Stomach smooth muscle (tissue), 2 donors: ENCODE measurements around the gene MC1R.

Experiments used
- H3K27ac ChIP-seq: one replicate; pipeline ENCODE4 v1.7.0; 2013; ENCODE audit warnings: mild to moderate bottlenecking, low read length, inconsistent platforms
- H3K27me3 ChIP-seq, 2 donors: one replicate each; pipeline ENCODE4 v1.7.0; 2013; ENCODE audit warnings: low read length in 2 of 2; ENCODE audit not compliant: insufficient read depth in 2 of 2, control insufficient read depth in 1 of 2
- H3K36me3 ChIP-seq, 2 donors: one replicate each; pipeline ENCODE4 v1.7.0; 2013; ENCODE audit warnings: low read length in 2 of 2; ENCODE audit not compliant: control insufficient read depth in 2 of 2, insufficient read depth in 2 of 2
- H3K4me1 ChIP-seq: one replicate; pipeline ENCODE4 v1.7.0; 2013; ENCODE audit warnings: low read length; ENCODE audit not compliant: control insufficient read depth, insufficient read depth
- H3K4me3 ChIP-seq, 2 donors: one replicate each; pipeline ENCODE4 v1.7.0; 2013; ENCODE audit warnings: low read length in 2 of 2
- H3K9ac ChIP-seq, 2 donors: one replicate each; pipeline ENCODE4 v1.7.0; 2013; ENCODE audit warnings: low read length in 2 of 2, mild to moderate bottlenecking in 1 of 2
- H3K9me3 ChIP-seq, 2 donors: one replicate each; pipeline ENCODE4 v1.7.0; 2013; ENCODE audit warnings: low read length in 2 of 2; ENCODE audit not compliant: control insufficient read depth in 2 of 2
- donor health status: healthy.
- donor health status: Pancreatic carcinoma.

The MC1R gene

DNA sequence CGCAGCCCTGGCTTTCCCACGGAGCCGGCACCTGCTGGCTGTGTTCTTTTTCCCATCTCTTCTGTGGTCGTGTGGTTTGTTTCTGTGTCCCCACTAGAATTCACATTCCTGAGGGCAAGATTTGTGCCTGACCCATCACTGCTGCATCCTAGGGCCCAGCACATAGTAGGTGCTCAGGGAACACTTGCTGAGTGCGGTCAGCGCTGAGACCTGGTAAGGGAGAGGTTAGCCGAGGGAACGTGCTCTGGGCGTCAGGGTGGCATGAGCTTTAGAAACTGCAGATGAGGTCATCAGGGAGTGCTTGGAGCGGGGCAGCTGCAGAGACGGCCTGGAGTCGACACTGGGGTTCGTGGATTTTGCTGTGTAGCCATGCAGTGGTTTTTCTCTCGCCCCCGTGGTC is 35.8 kb downstream of the MC1R start:
- Histone ChIP-seq H3K4me3 (no peak overlapping the region), H3K9ac (no peak overlapping the region), H3K27me3 (no peaks in the 10 kb centered on the region), H3K36me3 (peaks cover 10 to 20% of the 10 kb centered on the region in 2 donors), H3K9me3 (no peaks in the 10 kb centered on the region), H3K4me1 (peaks cover 4% of the 10 kb centered on the region), H3K27ac (no peak overlapping the region)

DNA sequence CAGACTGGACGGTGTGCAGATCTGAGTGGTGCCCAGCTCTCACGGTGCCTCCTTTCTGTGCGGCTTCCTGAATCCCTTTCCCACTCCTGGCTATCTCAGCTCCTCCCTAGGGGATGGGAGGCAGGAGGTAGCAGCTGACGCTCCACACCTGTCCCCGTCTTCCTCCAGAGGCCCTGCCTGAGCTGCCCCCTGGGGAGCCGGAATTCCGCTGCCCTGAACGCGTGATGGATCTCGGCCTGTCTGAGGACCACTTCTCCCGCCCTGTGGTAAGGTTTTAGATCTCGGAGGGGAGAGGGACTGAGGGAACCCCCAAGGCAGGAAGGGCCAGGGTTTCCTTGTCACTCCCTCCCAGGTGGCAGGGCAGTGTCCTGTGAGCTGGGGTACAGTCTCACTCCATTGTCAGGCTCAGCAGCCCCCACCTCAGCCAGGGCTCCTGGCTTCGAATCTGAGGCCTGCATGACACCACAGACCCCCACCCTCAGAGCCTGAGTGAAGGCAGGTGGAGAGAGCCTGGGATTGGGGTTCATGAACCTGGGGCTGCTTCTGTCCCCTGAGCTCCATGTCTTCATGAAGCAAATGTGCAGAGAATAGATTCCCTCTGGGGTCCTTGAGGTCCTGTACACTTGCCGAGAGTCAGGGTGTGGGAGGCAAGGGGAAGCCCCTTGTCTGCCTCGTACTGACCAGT is 36.5 kb downstream of the MC1R start:
- no peaks in the 10 kb centered on the region for H3K27me3 ChIP-seq
- no peaks in the 10 kb centered on the region for H3K9me3 ChIP-seq
- no peaks in the 10 kb centered on the region for H3K4me1 ChIP-seq
- no peak overlapping the region for H3K4me3 ChIP-seq
- peaks cover 10 to 20% of the 10 kb centered on the region in 2 donors for H3K36me3 ChIP-seq
- no peak overlapping the region for H3K9ac ChIP-seq
- no peak overlapping the region for H3K27ac ChIP-seq

DNA sequence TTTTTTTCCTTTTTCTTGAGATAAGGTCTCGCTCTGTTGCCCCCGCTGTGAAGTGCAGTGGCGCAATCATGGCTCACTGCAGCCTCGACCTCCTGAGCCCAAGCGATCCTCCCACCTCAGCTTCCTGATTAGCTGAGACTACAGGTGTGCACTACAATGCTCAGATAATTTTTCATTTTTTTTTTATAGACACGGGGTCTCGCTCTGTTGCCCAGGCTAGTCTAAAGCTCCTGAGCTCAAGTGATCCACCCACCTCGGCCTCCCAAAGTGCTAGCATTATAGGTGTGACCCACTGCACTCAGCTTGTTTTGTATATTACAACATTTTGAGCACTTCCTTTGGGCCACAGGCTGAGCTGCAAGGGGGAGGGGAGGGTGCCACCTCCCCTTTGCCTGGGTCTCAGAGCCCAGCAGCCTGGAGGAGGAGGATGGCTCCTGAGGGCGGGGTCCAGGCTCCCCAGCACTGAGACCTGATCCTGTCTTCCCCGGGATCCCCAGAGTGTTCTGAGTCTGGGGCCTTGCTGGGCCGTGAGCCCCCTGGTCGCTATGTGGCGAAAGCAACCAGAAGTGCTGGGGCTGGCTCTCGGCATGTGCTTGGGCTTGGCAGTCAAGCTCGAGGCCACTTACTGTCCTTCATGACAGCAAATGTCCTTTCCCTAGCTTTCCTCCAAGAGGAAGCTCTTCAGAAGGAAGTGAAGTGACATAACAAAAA is 38.0 kb downstream of the MC1R start:
- H3K9me3 ChIP-seq = no peaks in the 10 kb centered on the region
- H3K4me1 ChIP-seq = no peaks in the 10 kb centered on the region
- peaks cover 18 to 25% of the 10 kb centered on the region in 2 donors for H3K36me3 ChIP-seq
- no peaks in the 10 kb centered on the region for H3K27me3 ChIP-seq
- H3K4me3 ChIP-seq = no peak overlapping the region
- no peak overlapping the region for H3K27ac ChIP-seq
- H3K9ac ChIP-seq = no peak overlapping the region

DNA sequence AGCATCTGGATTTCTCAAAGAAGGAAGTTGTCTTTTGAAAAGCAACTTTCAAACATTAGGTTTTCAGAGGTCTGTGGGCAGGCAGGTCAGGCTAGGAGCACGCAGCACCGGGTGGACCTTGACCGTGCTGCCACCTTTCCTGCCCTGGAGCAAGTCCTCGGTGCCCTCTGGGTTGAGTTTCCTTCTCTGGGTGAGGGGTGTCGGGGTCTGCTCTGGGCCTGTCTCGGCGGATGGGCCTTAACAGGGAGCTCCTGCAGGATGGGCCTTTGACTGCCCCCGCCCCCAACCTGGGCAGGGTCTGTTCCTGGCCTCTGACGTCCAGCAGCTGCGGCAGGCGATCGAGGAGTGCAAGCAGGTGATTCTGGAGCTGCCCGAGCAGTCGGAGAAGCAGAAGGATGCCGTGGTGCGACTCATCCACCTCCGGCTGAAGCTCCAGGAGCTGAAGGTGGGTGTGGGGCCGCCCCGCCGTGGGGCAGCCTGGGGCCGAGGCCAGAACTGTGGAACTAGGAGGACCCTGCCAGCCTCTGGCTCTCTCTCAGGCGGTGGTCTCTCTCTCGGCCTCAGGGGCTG is 38.6 kb downstream of the MC1R start:
- no peak overlapping the region for H3K27ac ChIP-seq
- no peak overlapping the region for H3K9ac ChIP-seq
- peaks cover 18 to 26% of the 10 kb centered on the region in 2 donors for H3K36me3 ChIP-seq
- no peaks in the 10 kb centered on the region for H3K9me3 ChIP-seq
- H3K4me1 ChIP-seq = no peaks in the 10 kb centered on the region
- H3K4me3 ChIP-seq = no peak overlapping the region
- H3K27me3 ChIP-seq = no peaks in the 10 kb centered on the region

DNA sequence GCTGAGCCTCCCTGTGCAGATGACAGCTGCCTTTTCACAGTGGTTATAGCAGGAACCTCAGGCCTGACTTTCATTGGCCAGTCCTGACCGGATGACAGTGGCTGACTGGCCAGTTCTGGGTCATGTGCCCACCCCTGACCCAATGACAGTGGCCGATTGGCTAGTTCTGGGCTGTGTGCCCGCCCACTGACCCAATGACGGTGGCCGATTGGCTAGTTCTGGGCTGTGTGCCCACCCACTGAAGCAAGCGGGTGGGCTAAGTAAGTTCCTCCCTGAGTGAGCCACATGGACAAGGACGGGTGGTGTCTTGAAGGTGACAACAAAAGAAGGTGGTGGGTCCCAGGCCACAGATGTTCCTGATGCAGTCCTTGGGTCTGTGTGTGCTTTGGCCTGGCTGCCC is 39.4 kb downstream of the MC1R start:
- no peak overlapping the region for H3K27ac ChIP-seq
- no peak overlapping the region for H3K9ac ChIP-seq
- H3K27me3 ChIP-seq = no peaks in the 10 kb centered on the region
- peaks cover 18 to 26% of the 10 kb centered on the region in 2 donors for H3K36me3 ChIP-seq
- H3K9me3 ChIP-seq = no peaks in the 10 kb centered on the region
- H3K4me3 ChIP-seq = no peak overlapping the region
- no peaks in the 10 kb centered on the region for H3K4me1 ChIP-seq

DNA sequence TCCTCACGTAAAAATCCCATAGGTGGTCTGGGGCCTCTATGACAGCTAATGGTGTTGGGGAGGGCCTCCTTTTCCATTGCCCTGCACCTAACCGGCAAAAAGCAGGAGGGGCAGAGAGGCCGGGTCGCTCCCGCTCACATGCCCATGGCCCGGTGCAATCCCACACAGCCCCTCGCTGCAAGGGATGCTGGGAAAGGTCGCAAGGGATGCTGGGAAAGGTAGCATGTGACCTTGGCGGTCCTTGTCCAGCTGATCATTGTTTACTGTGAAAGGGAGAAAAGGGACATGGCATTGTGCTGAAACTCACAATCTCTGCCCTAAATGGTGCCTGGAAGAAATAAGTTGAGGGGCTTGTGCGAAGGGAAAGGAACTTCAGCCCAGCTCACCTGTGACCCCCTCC is 39.9 kb downstream of the MC1R start:
- peaks cover 18 to 28% of the 10 kb centered on the region in 2 donors for H3K36me3 ChIP-seq
- H3K27ac ChIP-seq = no peak overlapping the region
- H3K27me3 ChIP-seq = no peaks in the 10 kb centered on the region
- no peaks in the 10 kb centered on the region for H3K4me1 ChIP-seq
- no peak overlapping the region for H3K4me3 ChIP-seq
- H3K9ac ChIP-seq = no peak overlapping the region
- H3K9me3 ChIP-seq = no peaks in the 10 kb centered on the region

DNA sequence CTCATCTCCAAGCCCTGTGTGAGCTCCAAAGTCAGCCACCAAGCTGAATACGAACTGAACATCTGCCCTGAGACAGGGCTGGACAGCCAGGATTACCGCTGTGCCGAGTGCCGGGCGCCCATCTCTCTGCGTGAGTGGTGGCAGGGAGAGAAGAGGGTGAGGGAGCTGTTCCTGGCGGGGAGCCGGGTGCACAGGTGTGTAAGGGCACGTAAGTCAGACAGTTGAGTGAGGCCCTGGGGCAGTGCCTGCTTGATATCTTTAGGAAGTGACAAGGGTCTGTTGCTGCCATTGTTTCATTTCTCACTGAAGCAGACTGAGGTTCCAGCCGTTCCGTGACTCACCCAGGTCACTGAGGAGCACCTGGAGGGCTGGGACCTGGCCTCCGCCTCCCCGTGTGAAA is 42.3 kb downstream of the MC1R start:
- H3K9ac ChIP-seq = no peak overlapping the region
- no peaks in the 10 kb centered on the region for H3K27me3 ChIP-seq
- no peaks in the 10 kb centered on the region for H3K9me3 ChIP-seq
- H3K27ac ChIP-seq = no peak overlapping the region
- no peak overlapping the region for H3K4me3 ChIP-seq
- H3K4me1 ChIP-seq = no peaks in the 10 kb centered on the region
- H3K36me3 ChIP-seq = peaks cover 13 to 28% of the 10 kb centered on the region in 2 donors

DNA sequence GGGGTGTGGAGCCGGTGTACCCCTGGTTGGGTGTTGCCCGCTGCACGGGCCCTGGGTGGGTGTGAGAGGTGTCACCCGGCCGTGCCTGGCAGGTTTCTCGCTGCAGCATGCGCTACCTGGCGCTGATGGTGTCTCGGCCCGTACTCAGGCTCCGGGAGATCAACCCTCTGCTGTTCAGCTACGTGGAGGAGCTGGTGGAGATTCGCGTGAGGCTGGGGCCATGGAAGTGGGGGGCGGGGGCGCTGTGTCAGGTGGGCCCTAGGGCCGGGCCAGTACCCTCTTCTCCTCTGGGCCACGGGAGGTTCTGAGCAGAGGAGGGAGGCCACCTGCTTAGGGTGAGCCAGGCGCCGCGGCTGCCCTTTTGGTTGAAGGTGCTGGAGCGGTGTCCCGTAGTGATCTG is 43.3 kb downstream of the MC1R start:
- Histone ChIP-seq H3K36me3 (peaks cover 13 to 26% of the 10 kb centered on the region in 2 donors), H3K9me3 (no peaks in the 10 kb centered on the region), H3K4me1 (no peaks in the 10 kb centered on the region), H3K27ac (no peak overlapping the region), H3K27me3 (no peaks in the 10 kb centered on the region), H3K9ac (no peak overlapping the region), H3K4me3 (no peak overlapping the region)

DNA sequence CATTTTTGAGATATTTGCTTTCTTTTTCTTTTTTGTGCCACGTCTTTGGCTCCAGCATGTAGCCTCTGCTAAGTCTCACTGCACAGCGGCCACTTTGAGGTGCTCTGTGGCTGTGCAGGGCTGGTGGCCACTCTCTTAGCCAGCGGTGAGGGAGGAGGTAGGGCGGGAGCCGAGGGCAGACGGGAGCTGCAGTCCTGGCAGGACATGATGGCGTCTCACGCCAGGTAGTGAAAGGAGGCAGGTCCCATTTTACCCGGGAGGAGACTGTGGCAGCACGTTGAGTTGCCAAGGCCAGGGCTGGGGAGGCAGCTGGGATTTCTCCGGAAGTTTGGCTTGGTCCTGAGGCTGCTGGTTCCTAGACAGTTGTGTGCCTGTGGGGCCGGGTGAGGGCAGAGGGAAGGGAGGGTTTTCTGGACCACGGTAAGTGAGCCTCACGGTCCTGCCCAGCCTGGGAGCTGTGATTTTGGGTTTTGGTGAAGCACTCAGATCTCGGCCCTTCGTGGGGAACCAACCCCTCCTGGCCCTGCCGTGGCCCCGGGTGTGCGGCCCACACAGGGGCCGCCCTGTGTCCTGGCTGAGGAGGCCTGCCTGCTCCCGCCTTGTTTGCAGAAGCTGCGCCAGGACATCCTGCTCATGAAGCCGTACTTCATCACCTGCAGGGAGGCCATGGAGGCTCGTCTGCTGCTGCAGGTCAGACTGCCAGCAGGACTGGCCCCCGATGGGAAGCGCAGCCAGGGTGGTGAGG is 44.3 kb downstream of the MC1R start:
- no peak overlapping the region for H3K9ac ChIP-seq
- H3K27ac ChIP-seq = no peak overlapping the region
- H3K9me3 ChIP-seq = no peaks in the 10 kb centered on the region
- H3K4me1 ChIP-seq = no peaks in the 10 kb centered on the region
- H3K4me3 ChIP-seq = no peak overlapping the region
- H3K27me3 ChIP-seq = no peaks in the 10 kb centered on the region
- H3K36me3 ChIP-seq = peaks cover 8 to 28% of the 10 kb centered on the region in 2 donors

DNA sequence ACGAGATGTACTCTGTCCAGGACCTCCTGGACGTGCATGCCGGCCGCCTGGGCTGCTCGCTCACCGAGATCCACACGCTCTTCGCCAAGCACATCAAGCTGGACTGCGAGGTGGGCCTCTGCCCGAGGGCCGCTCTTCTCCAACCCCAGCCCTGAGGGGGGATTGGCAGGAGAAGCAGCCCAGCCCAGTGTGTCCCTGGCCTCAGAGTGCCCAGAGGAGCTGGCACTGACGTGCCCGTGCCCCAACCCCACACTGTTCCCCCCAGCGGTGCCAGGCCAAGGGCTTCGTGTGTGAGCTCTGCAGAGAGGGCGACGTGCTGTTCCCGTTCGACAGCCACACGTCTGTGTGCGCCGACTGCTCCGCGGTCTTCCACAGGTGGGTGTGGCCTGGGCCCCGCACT is 45.5 kb downstream of the MC1R start:
- H3K27ac ChIP-seq = no peak overlapping the region
- H3K27me3 ChIP-seq = no peaks in the 10 kb centered on the region
- H3K4me3 ChIP-seq = no peak overlapping the region
- no peak overlapping the region for H3K9ac ChIP-seq
- H3K4me1 ChIP-seq = no peaks in the 10 kb centered on the region
- no peaks in the 10 kb centered on the region for H3K9me3 ChIP-seq
- peaks cover 8 to 16% of the 10 kb centered on the region in 2 donors for H3K36me3 ChIP-seq
